Measurements from ENCODE around the gene SOX10. TPM values are rescaled to one million over a fixed set of nuclear protein-coding genes. Genes with fewer than 3 reads are reported as not detected.

The SOX10 gene
- polyA plus RNA-seq, 3 donors: 0.46 to 0.86 (median 0.62) TPM

DNA sequence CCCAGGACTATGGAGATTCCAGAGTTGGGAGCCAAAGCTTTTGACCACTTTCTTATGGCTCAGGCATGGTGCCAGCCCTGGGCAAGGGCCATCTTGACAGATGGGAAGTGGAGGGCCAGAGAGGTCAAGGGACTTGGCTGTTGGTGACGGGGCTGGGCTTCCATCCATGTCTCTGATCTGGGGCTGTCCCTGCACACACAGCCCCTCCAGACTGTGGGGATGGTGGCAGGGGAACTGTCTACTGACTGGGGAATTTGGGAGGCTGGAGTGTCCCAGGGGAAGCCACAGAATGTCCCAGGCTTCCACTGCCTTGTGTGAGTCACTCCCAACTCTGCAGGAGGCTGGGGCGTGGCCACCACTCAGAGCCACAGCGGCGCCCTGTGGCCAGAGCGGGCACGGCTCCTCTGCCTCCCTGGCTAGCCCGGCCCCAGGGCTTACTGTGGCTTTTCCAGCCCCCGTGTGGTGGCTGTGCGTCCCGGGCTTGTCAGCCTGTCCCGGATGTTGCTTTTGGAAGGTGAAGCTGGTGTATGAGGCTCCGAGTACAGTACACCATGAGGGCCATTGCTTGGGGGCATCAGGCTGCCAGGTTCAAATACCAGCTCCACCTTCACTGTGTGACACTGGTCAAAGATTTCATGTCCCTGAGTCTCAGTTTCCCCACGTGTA, 50.5 kb downstream of the SOX10 start:
- DNase-seq (ENCODE audit: low read depth in 3 of 3, low spot score in 2 of 3): no peak

- no peak for DNase-seq (ENCODE audit: low read depth in 3 of 3, low spot score in 2 of 3)
These were observed 51.4 kb downstream of the SOX10 start for GRCh38 chr22:37932821-37933578.

DNA sequence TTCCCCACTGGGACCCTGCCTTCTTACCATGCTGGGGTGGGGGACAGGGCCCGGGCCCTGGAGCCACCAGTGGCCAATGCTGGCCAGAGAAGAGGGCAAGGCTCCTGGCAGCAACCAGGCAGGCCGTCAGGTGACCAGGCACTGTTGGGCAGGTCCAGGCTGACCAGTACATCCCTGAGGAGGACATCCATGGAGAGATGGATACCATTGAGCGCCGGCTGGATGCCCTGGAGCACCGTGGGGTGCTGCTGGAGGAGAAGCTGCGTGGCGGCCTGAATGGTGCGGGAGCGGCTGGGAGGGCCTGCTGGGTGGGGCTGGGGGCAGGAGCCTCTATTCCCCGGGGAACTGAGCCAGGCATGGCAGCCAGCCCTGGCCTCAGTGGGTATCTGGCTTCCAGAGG, 52.0 kb downstream of the SOX10 start:
- DNase-seq (ENCODE audit: low read depth in 3 of 3, low spot score in 2 of 3): no peak

- DNase-seq (ENCODE audit: low read depth in 3 of 3, low spot score in 2 of 3): no peak
These were observed 52.4 kb downstream of the SOX10 start for GRCh38 chr22:37931893-37932389.

DNA sequence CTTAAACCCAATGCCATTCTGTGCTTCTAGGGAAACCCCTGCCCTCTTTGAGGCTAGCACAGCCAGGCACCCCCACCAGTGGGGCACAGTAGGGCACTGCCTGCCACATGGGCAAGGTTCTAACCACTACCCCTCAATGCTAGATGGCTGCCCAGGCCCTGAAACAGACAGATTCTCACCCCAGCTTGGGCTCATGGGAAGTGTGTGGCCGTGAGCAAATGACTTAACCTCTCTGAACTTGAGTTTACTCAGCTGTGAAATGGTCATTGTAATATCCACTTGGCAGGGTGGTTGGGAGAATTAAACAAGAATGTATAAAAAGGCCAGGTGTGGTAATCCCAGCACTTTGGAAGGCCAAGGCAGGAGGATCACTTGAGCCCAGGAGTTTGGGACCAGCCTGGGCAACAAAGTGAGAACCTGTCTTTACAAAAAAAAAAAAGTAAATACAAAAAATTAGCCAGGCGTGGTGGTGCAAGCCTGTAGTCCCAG, 53.4 kb downstream of the SOX10 start:
- DNase-seq (ENCODE audit: low read depth in 3 of 3, low spot score in 2 of 3): no peak

GRCh38 chr22:37930270-37930951, 53.9 kb downstream of the SOX10 start:
- DNase-seq (ENCODE audit: low read depth in 3 of 3, low spot score in 2 of 3): no peak

- no peak for DNase-seq (ENCODE audit: low read depth in 3 of 3, low spot score in 2 of 3)
These were observed 55.0 kb downstream of the SOX10 start for GRCh38 chr22:37929390-37929789.

DNA sequence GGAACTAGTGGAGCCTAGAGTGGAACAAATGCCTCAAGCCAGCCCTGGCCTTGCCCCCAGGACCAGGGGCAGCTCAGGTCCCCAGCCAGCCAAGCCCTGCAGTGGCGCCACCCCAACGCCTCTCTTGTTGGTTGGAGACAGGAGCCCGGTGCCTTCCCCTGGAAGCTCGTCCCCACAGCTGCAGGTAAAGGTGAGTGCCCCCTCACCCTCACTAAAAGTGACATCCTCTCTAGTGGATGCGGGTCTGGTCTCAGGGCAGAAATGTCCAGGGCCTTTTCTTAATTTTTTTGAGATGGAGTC, 56.8 kb downstream of the SOX10 start:
- DNase-seq (ENCODE audit: low read depth in 3 of 3, low spot score in 2 of 3): no peak

DNA sequence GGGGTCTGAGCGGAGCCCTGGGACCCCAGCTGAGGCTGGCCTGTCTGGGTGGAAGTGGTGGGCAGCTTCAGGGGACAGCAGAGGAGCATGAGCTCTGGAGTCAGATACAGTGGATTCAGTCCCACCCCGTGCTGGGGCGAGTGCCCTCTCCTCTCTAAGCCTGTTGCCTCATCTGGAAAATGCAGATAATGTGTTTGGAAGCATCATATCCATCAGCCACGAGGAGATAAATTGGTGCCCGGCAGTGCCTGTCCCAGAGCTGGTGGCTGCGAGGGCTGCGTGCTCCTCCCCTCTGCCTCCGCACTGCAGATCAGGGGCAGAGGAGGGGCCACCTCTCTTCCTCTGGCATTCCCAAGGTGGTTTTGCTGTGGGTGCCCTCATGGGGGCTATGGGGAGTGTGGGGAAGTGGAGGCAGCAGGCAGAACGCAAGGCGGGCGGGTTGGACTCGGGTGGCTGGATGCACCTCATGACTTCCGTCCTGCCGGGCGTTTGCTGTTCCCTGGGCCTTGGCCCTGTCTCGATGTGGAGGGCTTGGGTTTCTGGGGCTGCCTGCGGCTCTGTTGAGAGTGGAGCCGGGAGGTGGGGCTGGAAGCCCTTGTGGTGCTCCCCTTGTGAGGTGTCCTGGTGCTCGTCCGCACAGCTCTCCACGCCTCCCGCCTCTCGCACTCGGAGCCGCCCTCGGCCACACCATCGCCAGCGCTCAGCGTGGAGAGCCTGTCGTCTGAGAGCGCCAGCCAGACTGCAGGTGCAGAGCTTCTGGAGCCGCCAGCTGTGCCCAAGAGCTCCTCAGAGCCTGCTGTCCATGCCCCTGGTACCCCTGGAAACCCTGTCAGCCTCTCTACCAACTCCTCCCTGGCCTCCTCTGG, 57.4 kb downstream of the SOX10 start:
- DNase-seq (ENCODE audit: low read depth in 3 of 3, low spot score in 2 of 3): no peak

- DNase-seq (ENCODE audit: low read depth in 3 of 3, low spot score in 2 of 3): no peak
These were observed 58.0 kb downstream of the SOX10 start for GRCh38 chr22:37926358-37926757.

- DNase-seq (ENCODE audit: low read depth in 3 of 3, low spot score in 2 of 3): no peak
These were observed 58.6 kb downstream of the SOX10 start for GRCh38 chr22:37925767-37926166.

DNA sequence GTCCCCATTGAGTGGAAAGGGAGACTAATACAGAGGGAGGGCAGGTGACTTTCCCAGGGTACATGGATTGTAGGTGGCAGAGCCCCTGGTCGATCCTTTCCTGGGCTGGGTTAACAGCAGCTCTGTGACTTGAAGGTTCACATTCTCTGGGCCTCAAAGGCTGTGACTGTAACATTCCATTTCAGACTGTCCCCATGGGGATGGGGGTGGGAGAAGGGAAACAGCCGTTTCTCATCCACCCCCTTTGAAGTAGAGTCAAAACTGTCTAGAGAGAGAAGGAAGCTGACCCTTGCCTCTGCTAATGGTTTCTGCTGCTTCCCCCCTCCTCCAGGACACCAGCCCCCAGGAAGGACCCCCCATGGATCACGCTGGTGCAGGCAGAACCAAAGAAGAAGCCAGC, 59.0 kb downstream of the SOX10 start:
- DNase-seq (ENCODE audit: low read depth in 3 of 3, low spot score in 2 of 3): no peak

- DNase-seq (ENCODE audit: low read depth in 3 of 3, low spot score in 2 of 3): no peak
These were observed 59.8 kb downstream of the SOX10 start for GRCh38 chr22:37924386-37925065.

GRCh38 chr22:37923927-37924326, 60.4 kb downstream of the SOX10 start:
- DNase-seq (ENCODE audit: low read depth in 3 of 3, low spot score in 2 of 3): no peak

Other genes with a start within 250 kb of the SOX10 start
- 10 to 100 TPM; 12.4 to 14.3 (median 12.6) TPM for gene GCAT, start 176.6 kb downstream of the SOX10 start, polyA plus RNA-seq (ENCODE audit: insufficient read length in 3 of 3)
- gene GALR3, start 161.2 kb downstream of the SOX10 start, polyA plus RNA-seq (ENCODE audit: insufficient read length in 3 of 3): not detected
- gene ANKRD54, start 140.2 kb downstream of the SOX10 start, polyA plus RNA-seq (ENCODE audit: insufficient read length in 3 of 3): 10 to 100 TPM; 22.7 to 27.1 (median 26.4) TPM
- 1,000 to 10,000 TPM; 1,125 to 1,137 (median 1,131) TPM for gene EIF3L, start 135.1 kb downstream of the SOX10 start, polyA plus RNA-seq (ENCODE audit: insufficient read length in 3 of 3)
- 10 to 100 TPM; 24.4 to 28.9 (median 27.2) TPM for gene MICALL1, start 78.3 kb downstream of the SOX10 start, polyA plus RNA-seq (ENCODE audit: insufficient read length in 3 of 3)
- gene C22orf23, start 31.0 kb downstream of the SOX10 start, polyA plus RNA-seq (ENCODE audit: insufficient read length in 3 of 3): 1 to 10 TPM; 5.8 to 6.5 (median 5.9) TPM
- 10 to 100 TPM; 66.2 to 78.4 (median 72.5) TPM for gene POLR2F, start 30.9 kb downstream of the SOX10 start, polyA plus RNA-seq (ENCODE audit: insufficient read length in 3 of 3)
- 10 to 100 TPM; 26.6 to 32.0 (median 28.1) TPM for gene PICK1, start 72.8 kb upstream of the SOX10 start, polyA plus RNA-seq (ENCODE audit: insufficient read length in 3 of 3)
- gene SLC16A8, start 99.6 kb upstream of the SOX10 start, polyA plus RNA-seq (ENCODE audit: insufficient read length in 3 of 3): 1 to 10 TPM in 1 of 3 donors, under 1 TPM in 2; 0.24 to 1.0 (median 0.76) TPM
- 1 to 10 TPM; 4.3 to 4.8 (median 4.3) TPM for gene BAIAP2L2, start 126.1 kb upstream of the SOX10 start, polyA plus RNA-seq (ENCODE audit: insufficient read length in 3 of 3)
- gene PLA2G6, start 197.3 kb upstream of the SOX10 start, polyA plus RNA-seq (ENCODE audit: insufficient read length in 3 of 3): 10 to 100 TPM; 29.3 to 42.3 (median 29.9) TPM
- 1 to 10 TPM; 2.3 to 2.5 (median 2.5) TPM for gene MAFF, start 217.4 kb upstream of the SOX10 start, polyA plus RNA-seq (ENCODE audit: insufficient read length in 3 of 3)